Esophagus (tissue), 2 donors: ENCODE data around the gene SUPT5H. TPM values are rescaled to one million over a fixed set of nuclear protein-coding genes. Genes with fewer than 3 reads are reported as not detected.

Experiments
- H3K27ac ChIP-seq, 2 donors: one replicate each; pipeline ENCODE4 v1.5.1; 2013; ENCODE audit warnings: low read depth in 2 of 2, mild to moderate bottlenecking in 2 of 2, inconsistent platforms in 1 of 2, low read length in 1 of 2, moderate library complexity in 1 of 2
- H3K27me3 ChIP-seq, 2 donors: one replicate each; pipeline ENCODE4 v1.6.1; 2013; ENCODE audit warnings: low read length in 2 of 2, control low read depth in 1 of 2, mild to moderate bottlenecking in 1 of 2; ENCODE audit not compliant: insufficient read depth in 2 of 2, control insufficient read depth in 1 of 2
- H3K36me3 ChIP-seq, 2 donors: one replicate each; pipeline ENCODE4 v1.6.1; 2013; ENCODE audit warnings: low read length in 1 of 2; ENCODE audit not compliant: control insufficient read depth in 2 of 2, insufficient read depth in 2 of 2
- H3K4me1 ChIP-seq, 2 donors: one replicate each; pipeline ENCODE4 v1.6.1; 2013; ENCODE audit warnings: low read length in 1 of 2; ENCODE audit not compliant: control insufficient read depth in 2 of 2, insufficient read depth in 2 of 2
- H3K4me3 ChIP-seq, 2 donors: one replicate each; pipeline ENCODE4 v1.5.1; 2013; ENCODE audit warnings: low read length in 2 of 2, mild to moderate bottlenecking in 2 of 2, low read depth in 1 of 2, moderate library complexity in 1 of 2
- H3K9me3 ChIP-seq, 2 donors: one replicate each; pipeline ENCODE4 v1.6.1; 2013; ENCODE audit warnings: mild to moderate bottlenecking in 2 of 2, low read depth in 1 of 2, low read length in 1 of 2, moderate library complexity in 1 of 2; ENCODE audit not compliant: control insufficient read depth in 2 of 2, insufficient read depth in 1 of 2
- WGBS, 2 donors: extraction: QIAGEN DNeasy Blood & Tissue Kit; methylation state at CpG; one replicate each; pipeline ENCODE4 v1.1.7; 2013; 5-methylcytosine and 5-hydroxymethylcytosine counted together
- polyA plus RNA-seq, 2 donors: library from polyadenylated mRNA; stranded (reverse); fragments of 200-250 nt; gene quantifications; one replicate each; pipeline ENCODE4 v1.2.3, GENCODE V29; 2013
- donor health status: healthy with polysubstance abuse.
- donor health status: Bipolar disorder and iron deficiency.

The SUPT5H gene
- polyA plus RNA-seq, 2 donors, result 51.5 to 90.2 TPM

DNA sequence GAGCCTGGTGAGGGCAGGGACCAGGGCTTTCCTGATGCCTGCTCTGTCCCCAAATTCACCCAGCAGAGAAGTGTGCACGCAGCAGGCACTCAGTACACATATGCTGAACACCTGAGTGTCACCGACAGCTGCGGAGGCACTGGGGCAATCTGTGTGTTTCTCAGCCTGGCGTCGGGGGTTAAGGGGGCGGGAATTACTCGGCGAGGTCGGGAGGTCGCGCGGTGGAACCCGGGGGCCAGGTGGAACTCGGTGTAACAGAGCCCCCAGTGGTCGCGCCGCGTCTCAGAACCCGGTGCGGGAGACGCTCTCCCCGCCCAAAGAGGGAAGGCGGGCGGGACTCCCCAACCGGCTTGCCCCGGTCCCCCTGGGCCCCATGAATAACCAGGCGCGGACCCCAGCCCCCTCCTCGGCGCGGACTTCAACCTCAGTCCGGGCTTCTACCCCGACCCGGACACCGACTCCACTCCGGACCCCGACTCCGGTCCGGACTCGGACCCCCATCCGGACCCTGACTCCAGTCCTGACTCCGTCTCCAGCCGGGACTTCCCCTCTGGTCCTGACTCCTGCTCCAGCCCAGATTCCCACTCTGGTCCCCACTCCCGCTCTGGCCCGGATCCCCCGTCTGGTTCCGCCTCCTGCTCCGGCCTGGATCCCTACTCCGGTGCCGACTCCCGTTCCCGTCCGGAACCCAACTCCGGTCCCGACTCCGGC, 69.6 kb downstream of the SUPT5H start, which contains the start of gene SELENOV:
Gene SELENOV (plus strand): TSS at position 300 of the 711 bp plus-strand sequence. CDS start 74 bp downstream, at position 374.
- H3K9me3 ChIP-seq, result peaks cover 0 to 2% of the 10 kb centered on the region in 2 donors
- H3K36me3 ChIP-seq, result no peaks in the 10 kb centered on the region
- peaks cover 6 to 11% of the 10 kb centered on the region in 2 donors for H3K4me1 ChIP-seq
- 2% methylated on average over 53 to 56 of the region's 56 CpGs for WGBS, 2 donors
- H3K4me3 ChIP-seq, result peak within 1 kb of the TSS; percentile 14 to 30
- no peak within 1 kb of the TSS for H3K27ac ChIP-seq
- H3K27me3 ChIP-seq, result peaks cover 0 to 25% of the 10 kb centered on the region in 2 donors

DNA sequence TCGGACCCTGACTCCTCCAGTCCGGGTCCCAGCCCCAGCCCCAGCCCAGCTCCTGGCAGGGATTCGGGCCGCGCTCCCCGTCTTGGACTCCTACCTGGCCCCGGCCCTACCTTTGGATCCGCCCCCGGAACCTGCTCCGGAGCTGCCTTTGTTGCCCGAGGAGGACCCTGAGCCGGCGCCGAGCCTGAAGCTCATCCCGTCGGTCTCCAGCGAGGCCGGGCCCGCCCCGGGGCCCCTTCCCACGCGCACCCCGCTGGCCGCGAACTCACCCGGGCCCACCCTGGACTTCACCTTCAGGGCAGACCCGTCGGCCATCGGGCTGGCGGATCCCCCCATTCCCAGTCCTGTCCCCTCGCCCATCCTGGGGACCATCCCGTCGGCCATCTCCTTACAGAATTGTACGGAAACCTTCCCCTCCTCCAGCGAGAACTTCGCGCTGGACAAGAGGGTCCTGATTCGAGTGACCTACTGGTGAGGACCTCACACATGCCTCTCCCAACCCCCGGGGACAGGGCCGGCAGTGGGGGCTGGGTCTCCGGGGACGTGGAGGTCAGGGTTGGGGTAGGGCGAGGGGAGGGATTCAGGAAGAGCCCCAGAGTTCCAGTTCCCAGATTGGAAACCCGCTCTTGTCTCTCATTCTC, 70.3 kb downstream of the SUPT5H start:
- WGBS, 2 donors, result 3 to 4% methylated on average over 44 of the region's 44 CpGs
- Histone ChIP-seq H3K27ac (no peak overlapping the region), H3K9me3 (peaks cover 0 to 2% of the 10 kb centered on the region in 2 donors), H3K36me3 (no peaks in the 10 kb centered on the region), H3K4me3 (peak overlapping the region; percentile 14 to 30), H3K27me3 (peaks cover 0 to 25% of the 10 kb centered on the region in 2 donors), H3K4me1 (peaks cover 6 to 11% of the 10 kb centered on the region in 2 donors)

DNA sequence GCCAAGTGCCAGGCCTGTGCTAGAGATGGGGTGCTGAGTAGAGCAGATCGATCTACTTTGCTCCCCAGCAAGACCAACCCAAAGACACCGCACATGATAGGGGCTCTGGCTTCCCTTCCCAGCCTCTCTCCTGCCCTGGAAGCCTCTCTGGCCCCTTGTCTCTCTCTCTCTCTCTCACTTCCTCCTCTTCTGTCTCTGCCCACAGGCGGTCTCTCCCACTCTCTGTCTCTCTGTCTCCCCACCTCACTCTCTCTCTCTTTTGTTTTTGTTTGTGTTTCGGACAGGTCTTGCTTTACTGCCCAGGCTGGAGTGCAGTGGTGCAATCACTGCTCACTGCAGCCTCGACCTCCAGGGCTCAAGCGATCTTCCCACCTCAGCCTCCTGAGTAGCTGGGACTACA, 70.9 kb downstream of the SUPT5H start:
- no peak overlapping the region for H3K4me3 ChIP-seq

DNA sequence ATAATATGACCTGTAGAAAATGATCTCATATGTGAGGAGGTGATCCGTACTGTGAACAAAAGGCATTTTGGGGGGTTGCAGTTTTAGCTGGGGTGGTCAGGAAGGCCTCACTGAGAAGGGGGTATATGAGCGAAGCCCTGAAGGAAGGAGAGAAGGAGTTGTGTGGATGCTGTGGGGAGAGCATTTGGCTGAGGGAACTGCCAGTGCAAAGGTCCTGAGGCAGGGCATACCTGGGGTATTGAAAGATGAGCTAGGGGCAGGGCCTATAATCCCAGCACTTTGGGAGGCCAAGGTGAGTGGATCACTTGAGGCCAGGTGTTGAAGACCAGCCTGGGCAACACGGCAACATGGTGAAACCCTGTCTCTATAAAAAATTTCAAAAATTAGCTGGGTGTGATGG, 72.0 kb downstream of the SUPT5H start:
- H3K27ac ChIP-seq, result no peak overlapping the region
- 78 to 79% methylated on average over 3 of the region's 3 CpGs for WGBS, 2 donors
- no peak overlapping the region for H3K4me3 ChIP-seq
- peaks cover 0 to 2% of the 10 kb centered on the region in 2 donors for H3K9me3 ChIP-seq
- H3K36me3 ChIP-seq, result no peaks in the 10 kb centered on the region
- H3K27me3 ChIP-seq, result peaks cover 0 to 25% of the 10 kb centered on the region in 2 donors
- H3K4me1 ChIP-seq, result peaks cover 6 to 11% of the 10 kb centered on the region in 2 donors

More for the DNA sequence above, 70.9 kb downstream of the SUPT5H start:
- peaks cover 0 to 2% of the 10 kb centered on the region in 2 donors for H3K9me3 ChIP-seq
- 53 to 58% methylated on average over 6 of the region's 6 CpGs for WGBS, 2 donors
- peaks cover 6 to 11% of the 10 kb centered on the region in 2 donors for H3K4me1 ChIP-seq
- no peak overlapping the region for H3K27ac ChIP-seq
- H3K36me3 ChIP-seq, result no peaks in the 10 kb centered on the region
- H3K27me3 ChIP-seq, result peaks cover 0 to 25% of the 10 kb centered on the region in 2 donors

DNA sequence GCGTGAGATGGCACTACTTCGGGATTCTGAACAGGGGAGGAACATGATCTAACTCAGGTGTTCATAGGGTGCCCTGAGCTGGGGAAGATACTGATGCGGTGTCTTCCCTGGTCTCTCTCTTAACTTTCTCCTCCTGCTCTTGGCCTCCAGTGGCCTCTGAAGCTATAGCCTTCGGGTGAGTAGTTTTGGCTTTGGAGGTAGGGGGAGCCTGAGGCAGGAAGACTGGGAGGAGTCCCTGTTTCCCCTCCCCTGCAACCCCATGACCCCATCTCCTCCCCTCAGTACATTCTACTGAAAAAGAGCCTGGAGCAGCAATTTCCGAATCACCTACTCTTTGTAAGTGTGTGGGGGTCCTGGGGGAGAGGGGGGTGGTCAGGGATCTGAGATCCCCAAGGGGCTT, 73.1 kb downstream of the SUPT5H start:
- H3K4me3 ChIP-seq, result no peak overlapping the region
- no peak overlapping the region for H3K27ac ChIP-seq
- peaks cover 6 to 11% of the 10 kb centered on the region in 2 donors for H3K4me1 ChIP-seq
- H3K9me3 ChIP-seq, result peaks cover 0 to 2% of the 10 kb centered on the region in 2 donors
- peaks cover 0 to 25% of the 10 kb centered on the region in 2 donors for H3K27me3 ChIP-seq
- WGBS, 2 donors, result 40 to 44% methylated on average over 5 of the region's 5 CpGs
- H3K36me3 ChIP-seq, result no peaks in the 10 kb centered on the region

DNA sequence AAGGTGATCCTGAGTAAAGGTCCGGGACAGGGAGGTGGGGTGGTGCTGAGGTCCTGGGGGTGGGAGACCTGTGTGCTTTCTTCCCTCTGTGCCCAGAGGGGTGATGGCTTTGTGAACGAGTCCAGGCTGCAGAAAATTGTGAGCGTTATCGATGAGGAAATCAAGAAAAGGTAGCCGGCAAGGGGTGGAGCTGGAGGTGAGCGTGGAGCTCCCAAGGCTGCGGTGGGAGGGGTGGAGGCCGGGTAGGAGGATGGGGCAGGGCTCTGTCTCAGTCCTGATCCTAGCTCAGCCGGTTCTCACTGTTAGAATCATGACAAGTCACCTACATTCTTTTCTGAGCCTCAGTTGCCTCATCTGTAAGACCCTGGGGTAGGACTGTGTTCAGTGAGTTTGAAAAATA, 73.6 kb downstream of the SUPT5H start:
- Histone ChIP-seq H3K36me3 (no peaks in the 10 kb centered on the region), H3K4me1 (peaks cover 6 to 11% of the 10 kb centered on the region in 2 donors), H3K27me3 (peaks cover 0 to 22% of the 10 kb centered on the region in 2 donors), H3K4me3 (no peak overlapping the region), H3K27ac (no peak overlapping the region), H3K9me3 (peaks cover 0 to 2% of the 10 kb centered on the region in 2 donors)
- 52 to 62% methylated on average over 9 of the region's 9 CpGs for WGBS, 2 donors

DNA sequence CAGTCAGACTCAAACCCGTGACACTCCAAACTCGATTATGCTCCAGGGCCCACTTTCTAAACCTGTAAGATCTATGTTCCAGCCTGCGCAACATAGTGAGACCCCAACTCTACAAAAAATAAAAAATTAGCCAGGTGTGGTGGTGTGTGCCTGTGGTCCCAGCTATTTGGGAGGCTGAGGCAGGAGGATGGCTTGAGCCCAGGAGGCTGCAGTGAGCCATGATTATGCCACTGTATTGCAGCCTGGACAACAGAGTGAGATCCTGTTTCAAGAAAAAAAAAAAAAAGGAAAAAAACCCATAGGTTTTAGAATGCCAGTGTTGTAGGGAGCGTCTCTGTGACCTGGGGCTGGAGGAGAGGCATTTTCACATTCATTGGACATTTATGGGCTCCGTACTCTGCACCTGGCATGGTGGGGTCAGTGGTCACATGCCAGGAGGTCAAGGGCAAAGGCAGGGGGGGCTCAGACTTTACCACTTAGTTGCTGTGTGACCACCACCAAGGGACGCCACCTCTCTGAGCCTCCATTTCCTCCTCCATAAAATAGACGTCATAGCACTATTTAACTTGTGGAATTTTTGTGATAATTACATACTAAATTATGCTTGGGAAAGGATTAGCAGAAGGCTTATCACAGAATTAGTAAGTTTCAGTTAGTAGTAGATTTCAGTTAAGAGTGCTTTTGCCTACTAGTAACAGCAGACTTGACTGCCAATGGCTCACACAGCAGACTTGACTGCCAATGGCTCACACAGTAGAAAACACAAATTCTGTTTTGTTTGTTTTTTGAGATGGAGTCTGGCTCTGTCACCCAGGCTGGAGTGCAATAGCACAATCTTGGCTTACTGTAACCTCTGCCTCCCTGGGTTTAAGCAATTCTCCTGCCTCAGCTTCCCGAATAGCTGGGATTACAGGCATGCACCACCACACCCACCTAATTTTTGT, 75.4 kb downstream of the SUPT5H start:
- 79 to 89% methylated on average over 8 of the region's 8 CpGs for WGBS, 2 donors
- Histone ChIP-seq H3K27me3 (peaks cover 0 to 6% of the 10 kb centered on the region in 2 donors), H3K9me3 (no peaks in the 10 kb centered on the region)

DNA sequence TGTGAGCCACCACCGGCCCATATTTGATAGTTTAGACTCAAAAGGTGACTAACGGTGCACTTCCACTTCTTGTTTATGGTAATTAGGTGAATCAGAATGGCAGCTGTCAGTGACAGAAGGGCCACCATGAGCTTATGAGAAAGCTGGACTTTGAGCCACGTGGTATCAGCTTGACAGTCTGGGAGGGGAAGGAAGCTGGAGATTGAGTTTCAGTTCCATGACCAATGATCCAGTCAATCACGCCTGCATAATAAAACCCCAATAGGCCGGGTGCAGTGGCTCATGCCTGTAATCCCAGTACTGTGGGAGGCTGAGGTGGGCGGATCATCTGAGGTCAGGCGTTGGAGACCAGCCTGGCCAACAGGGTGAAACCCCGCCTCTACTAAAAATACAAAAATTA, 79.1 kb downstream of the SUPT5H start:
- Histone ChIP-seq H3K36me3 (no peaks in the 10 kb centered on the region), H3K4me3 (no peak overlapping the region), H3K4me1 (no peaks in the 10 kb centered on the region), H3K27me3 (no peaks in the 10 kb centered on the region), H3K27ac (no peak overlapping the region), H3K9me3 (no peaks in the 10 kb centered on the region)
- WGBS, 2 donors, result 75 to 85% methylated on average over 8 of the region's 8 CpGs

More for the DNA sequence above, 75.4 kb downstream of the SUPT5H start:
- H3K36me3 ChIP-seq, result no peaks in the 10 kb centered on the region
- H3K4me3 ChIP-seq, result no peak overlapping the region
- H3K4me1 ChIP-seq, result no peaks in the 10 kb centered on the region
- H3K27ac ChIP-seq, result no peak overlapping the region

DNA sequence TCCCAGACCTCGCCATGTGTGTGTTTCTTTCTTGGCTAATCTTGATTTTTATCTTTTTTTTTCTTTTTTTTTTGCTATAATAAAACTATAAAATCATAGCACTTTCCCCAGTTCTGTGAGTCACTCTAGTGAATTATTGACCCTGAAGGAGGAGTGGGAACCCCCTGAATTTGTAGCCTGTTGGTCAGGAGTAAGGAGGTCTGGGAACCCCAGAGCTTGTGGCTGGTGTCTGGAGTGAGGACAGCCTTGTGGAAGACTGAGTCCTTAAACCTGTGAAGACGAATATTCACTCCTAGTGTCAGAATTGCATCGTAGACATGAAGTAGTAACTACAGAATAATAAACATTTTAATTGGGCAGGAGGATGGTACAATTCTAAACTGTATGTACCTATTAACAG, 79.8 kb downstream of the SUPT5H start:
- no peak overlapping the region for H3K4me3 ChIP-seq
- H3K27me3 ChIP-seq, result no peaks in the 10 kb centered on the region
- no peaks in the 10 kb centered on the region for H3K36me3 ChIP-seq
- H3K9me3 ChIP-seq, result no peaks in the 10 kb centered on the region
- H3K27ac ChIP-seq, result no peak overlapping the region
- H3K4me1 ChIP-seq, result no peaks in the 10 kb centered on the region
- WGBS, 2 donors, result 94 to 95% methylated on average over 3 of the region's 3 CpGs
